ENCODE measurements around the gene FEM1C. TPM values are rescaled to one million over a fixed set of nuclear protein-coding genes. Genes with fewer than 3 reads are reported as not detected.

The FEM1C gene
- total and polyA plus RNA-seq, 2 donors from 2014 or later: 4.3 to 18.6 TPM

GRCh38 chr5:115555084-115555633 lies 10.6 kb upstream of the FEM1C start:
- Histone ChIP-seq H3K4me1 (ENCODE audit: control insufficient read depth in 2 of 3, insufficient read depth in 2 of 3, low read depth in 1 of 3, low read length in 3 of 3) (no peaks in the 10 kb centered on the region), H3K27me3 (ENCODE audit: control insufficient read depth, insufficient read depth, low read length) (no peaks in the 10 kb centered on the region), H3K9ac (ENCODE audit: low read length in 3 of 3) (no peak overlapping the region), H3K9me3 (ENCODE audit: control insufficient read depth in 2 of 3, insufficient read depth in 1 of 3, low read length in 3 of 3) (no peaks in the 10 kb centered on the region), H3K36me3 (ENCODE audit: control insufficient read depth in 2 of 3, insufficient read depth in 3 of 3, low read length in 3 of 3) (no peaks in the 10 kb centered on the region), H3K4me3 (ENCODE audit: low read length in 3 of 3) (no peak overlapping the region), H3K27ac (ENCODE audit: low read depth in 2 of 2, low read length in 2 of 2) (no peak overlapping the region)
- FAIRE-seq (no peak), DNase-seq (no peak)
- intact Hi-C loops (cut with DNase I): no loop called here
- TF ChIP-seq CTCF (IDR thresholded peaks at IDR 0.05; ENCODE audit: borderline replicate concordance, extremely low read depth, insufficient read depth): no peak

DNA sequence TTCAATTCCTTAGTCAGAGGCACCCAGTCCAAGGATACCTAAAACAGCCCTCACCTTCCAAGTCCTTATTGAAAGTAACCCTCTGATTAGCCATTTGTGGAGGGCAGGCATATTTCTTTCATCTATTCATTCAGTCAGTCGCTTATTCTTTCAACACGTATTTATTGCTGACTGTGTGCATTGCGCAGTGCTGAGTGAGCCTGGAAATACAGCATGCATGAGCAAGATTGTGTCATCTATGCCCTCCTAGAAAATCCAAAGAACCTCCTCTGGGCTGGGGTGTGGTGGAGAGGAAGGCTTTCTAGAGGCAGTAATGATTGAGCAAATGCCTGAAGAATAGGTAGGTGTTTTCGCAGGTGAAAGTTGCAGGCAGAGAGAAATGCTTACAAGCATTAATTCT lies 8.5 kb upstream of the FEM1C start:
- no peaks in the 10 kb centered on the region for H3K27me3 ChIP-seq (ENCODE audit: control insufficient read depth, insufficient read depth, low read length)
- FAIRE-seq (no peak), DNase-seq (no peak)
- H3K9ac ChIP-seq (ENCODE audit: low read length in 3 of 3): no peak overlapping the region
- no peaks in the 10 kb centered on the region for H3K9me3 ChIP-seq (ENCODE audit: control insufficient read depth in 2 of 3, insufficient read depth in 1 of 3, low read length in 3 of 3)
- H3K4me1 ChIP-seq (ENCODE audit: control insufficient read depth in 2 of 3, insufficient read depth in 2 of 3, low read depth in 1 of 3, low read length in 3 of 3): no peaks in the 10 kb centered on the region
- H3K4me3 ChIP-seq (ENCODE audit: low read length in 3 of 3): no peak overlapping the region
- no peak for TF ChIP-seq CTCF (IDR thresholded peaks at IDR 0.05; ENCODE audit: borderline replicate concordance, extremely low read depth, insufficient read depth)
- H3K27ac ChIP-seq (ENCODE audit: low read depth in 2 of 2, low read length in 2 of 2): no peak overlapping the region
- intact Hi-C loops (cut with DNase I): no loop called here
- H3K36me3 ChIP-seq (ENCODE audit: control insufficient read depth in 2 of 3, insufficient read depth in 3 of 3, low read length in 3 of 3): no peaks in the 10 kb centered on the region

- Histone ChIP-seq H3K27ac (ENCODE audit: low read depth in 2 of 2, low read length in 2 of 2) (no peak overlapping the region), H3K4me3 (ENCODE audit: low read length in 3 of 3) (no peak overlapping the region), H3K27me3 (ENCODE audit: control insufficient read depth, insufficient read depth, low read length) (no peaks in the 10 kb centered on the region), H3K9me3 (ENCODE audit: control insufficient read depth in 2 of 3, insufficient read depth in 1 of 3, low read length in 3 of 3) (no peaks in the 10 kb centered on the region), H3K36me3 (ENCODE audit: control insufficient read depth in 2 of 3, insufficient read depth in 3 of 3, low read length in 3 of 3) (no peaks in the 10 kb centered on the region), H3K4me1 (ENCODE audit: control insufficient read depth in 2 of 3, insufficient read depth in 2 of 3, low read depth in 1 of 3, low read length in 3 of 3) (no peaks in the 10 kb centered on the region), H3K9ac (ENCODE audit: low read length in 3 of 3) (no peak overlapping the region)
- no peak for FAIRE-seq
- no peak for TF ChIP-seq CTCF (IDR thresholded peaks at IDR 0.05; ENCODE audit: borderline replicate concordance, extremely low read depth, insufficient read depth)
- intact Hi-C loops (cut with DNase I): no loop called here
- no peak for DNase-seq
Measured at GRCh38 chr5:115551415-115551814, 6.8 kb upstream of the FEM1C start.

DNA sequence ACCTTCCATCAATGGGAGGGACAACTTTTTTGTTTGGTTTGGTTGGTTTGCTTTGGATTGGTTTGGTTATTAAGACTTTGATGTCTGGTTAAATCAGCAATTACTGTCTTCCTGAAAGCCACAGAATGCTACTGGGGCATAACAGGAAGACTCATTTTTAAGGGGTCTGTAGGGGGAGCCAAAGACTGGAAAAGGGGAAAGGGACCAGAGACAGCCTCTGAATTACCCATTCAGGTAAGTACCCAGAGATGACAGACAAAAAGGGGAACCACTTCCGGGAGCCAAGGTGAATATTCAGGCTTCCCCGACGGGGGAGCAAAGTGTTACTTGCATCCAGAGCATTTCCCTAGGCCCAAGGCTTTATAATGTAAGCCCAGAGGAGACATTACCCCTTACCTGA lies 4.6 kb upstream of the FEM1C start:
- no peaks in the 10 kb centered on the region for H3K27me3 ChIP-seq (ENCODE audit: control insufficient read depth, insufficient read depth, low read length)
- H3K4me1 ChIP-seq (ENCODE audit: control insufficient read depth in 2 of 3, insufficient read depth in 2 of 3, low read depth in 1 of 3, low read length in 3 of 3): no peaks in the 10 kb centered on the region
- no peak overlapping the region for H3K27ac ChIP-seq (ENCODE audit: low read depth in 2 of 2, low read length in 2 of 2)
- peaks cover 0 to 7% (median 2%) of the 10 kb centered on the region in 3 donors for H3K9me3 ChIP-seq (ENCODE audit: control insufficient read depth in 2 of 3, insufficient read depth in 1 of 3, low read length in 3 of 3)
- no peak overlapping the region for H3K9ac ChIP-seq (ENCODE audit: low read length in 3 of 3)
- FAIRE-seq: no peak
- intact Hi-C loops (cut with DNase I): no loop called here
- no peak overlapping the region for H3K4me3 ChIP-seq (ENCODE audit: low read length in 3 of 3)
- no peak for TF ChIP-seq CTCF (IDR thresholded peaks at IDR 0.05; ENCODE audit: borderline replicate concordance, extremely low read depth, insufficient read depth)
- DNase-seq: no peak
- H3K36me3 ChIP-seq (ENCODE audit: control insufficient read depth in 2 of 3, insufficient read depth in 3 of 3, low read length in 3 of 3): no peaks in the 10 kb centered on the region
